Stimulated activated naive CD8-positive, alpha-beta T cell treated with anti-CD3 and anti-CD28 coated beads, Interleukin-15, amount 100 ng/mL, for 72 hours (primary cell): ENCODE data around the gene CDK5R1.

Experiments used
- ATAC-seq: fragments of 150-1000 bp; cut with Tn5 transposase; 2 replicates; pipeline ENCODE4 v1.10.0; 2021; ENCODE audit warnings: mild to moderate bottlenecking, moderate library complexity
- DNase-seq, 2 donors: peaks; one replicate each; pipeline ENCODE4 v3.0.0; 2021 to 2022
- H3K27ac Mint-ChIP-seq, 2 donors: one replicate each; pipeline ENCODE4 v1.8.0; 2022; ENCODE audit warnings: mild to moderate bottlenecking in 2 of 2, mixed read lengths in 2 of 2, moderate library complexity in 2 of 2
- H3K27me3 Mint-ChIP-seq: one replicate; pipeline ENCODE4 v1.8.0; 2022; ENCODE audit warnings: mixed read lengths
- H3K4me1 Mint-ChIP-seq: one replicate; pipeline ENCODE4 v1.8.0; 2022; ENCODE audit warnings: mild to moderate bottlenecking, mixed read lengths
- H3K4me3 Mint-ChIP-seq, 2 donors: one replicate each; pipeline ENCODE4 v1.8.0; 2022; ENCODE audit warnings: mild to moderate bottlenecking in 2 of 2, mixed read lengths in 2 of 2, moderate library complexity in 1 of 2
- H3K9me3 Mint-ChIP-seq, 2 donors: one replicate each; pipeline ENCODE4 v1.8.0; 2022; ENCODE audit warnings: mixed read lengths in 2 of 2

The CDK5R1 gene

GRCh38 chr17:32485261-32486110 lies 1.3 kb upstream of the CDK5R1 start:
- no peaks in the 10 kb centered on the region for H3K9me3 Mint-ChIP-seq
- peak overlapping the region; percentile 72 to 74 for H3K4me3 Mint-ChIP-seq
- H3K27me3 Mint-ChIP-seq = no peaks in the 10 kb centered on the region
- DNase-seq = no peak
- no peak for ATAC-seq
- H3K4me1 Mint-ChIP-seq = peaks cover 62% of the 10 kb centered on the region
- no peak overlapping the region for H3K27ac Mint-ChIP-seq

- H3K4me3 Mint-ChIP-seq = peak overlapping the region; percentile 72 to 74
- ATAC-seq = peak; percentile 79
- no peaks in the 10 kb centered on the region for H3K27me3 Mint-ChIP-seq
- no peak overlapping the region for H3K27ac Mint-ChIP-seq
- peak; percentile 66 to 72 for DNase-seq
- H3K4me1 Mint-ChIP-seq = peaks cover 69% of the 10 kb centered on the region
- H3K9me3 Mint-ChIP-seq = no peaks in the 10 kb centered on the region
Measured at GRCh38 chr17:32486111-32486700, 587 bp upstream of the CDK5R1 start.

GRCh38 chr17:32487473-32488176 lies 832 bp downstream of the CDK5R1 start:
- DNase-seq (peak; percentile 43), ATAC-seq (peak; percentile 60)
- Mint-ChIP-seq H3K27ac (peak overlapping the region; percentile 85 to 89), H3K4me1 (peaks cover 70% of the 10 kb centered on the region), H3K9me3 (no peaks in the 10 kb centered on the region), H3K27me3 (no peaks in the 10 kb centered on the region), H3K4me3 (peak overlapping the region; percentile 89 to 98)

- peak overlapping the region in 1 of 2 donors; percentile 69 for H3K27ac Mint-ChIP-seq
- no peak for DNase-seq
- ATAC-seq = no peak
- H3K27me3 Mint-ChIP-seq = no peaks in the 10 kb centered on the region
- H3K9me3 Mint-ChIP-seq = no peaks in the 10 kb centered on the region
- H3K4me1 Mint-ChIP-seq = peaks cover 73% of the 10 kb centered on the region
- H3K4me3 Mint-ChIP-seq = peak overlapping the region; percentile 89 to 98
Measured at GRCh38 chr17:32488177-32488542, 1.4 kb downstream of the CDK5R1 start.

GRCh38 chr17:32488604-32489180 lies 1.9 kb downstream of the CDK5R1 start:
- peak overlapping the region; percentile 89 to 98 for H3K4me3 Mint-ChIP-seq
- peak overlapping the region in 1 of 2 donors; percentile 10 for H3K27ac Mint-ChIP-seq
- peaks cover 73% of the 10 kb centered on the region for H3K4me1 Mint-ChIP-seq
- DNase-seq (no peak), ATAC-seq (no peak)
- no peaks in the 10 kb centered on the region for H3K9me3 Mint-ChIP-seq
- H3K27me3 Mint-ChIP-seq = no peaks in the 10 kb centered on the region

GRCh38 chr17:32489320-32490100 lies 2.7 kb downstream of the CDK5R1 start:
- peak overlapping the region; percentile 47 to 68 for H3K27ac Mint-ChIP-seq
- ATAC-seq = no peak
- peaks cover 73% of the 10 kb centered on the region for H3K4me1 Mint-ChIP-seq
- H3K4me3 Mint-ChIP-seq = peak overlapping the region; percentile 89 to 98
- H3K9me3 Mint-ChIP-seq = no peaks in the 10 kb centered on the region
- no peaks in the 10 kb centered on the region for H3K27me3 Mint-ChIP-seq
- no peak for DNase-seq

- H3K27ac Mint-ChIP-seq = peak overlapping the region in 1 of 2 donors; percentile 72
- H3K9me3 Mint-ChIP-seq = no peaks in the 10 kb centered on the region
- no peaks in the 10 kb centered on the region for H3K27me3 Mint-ChIP-seq
- ATAC-seq (no peak), DNase-seq (peak in 1 of 2 donors; percentile 42)
- peaks cover 75% of the 10 kb centered on the region for H3K4me1 Mint-ChIP-seq
- H3K4me3 Mint-ChIP-seq = peak overlapping the region; percentile 89 to 98
Measured at GRCh38 chr17:32490101-32490482, 3.3 kb downstream of the CDK5R1 start.

- DNase-seq (peak; percentile 42 to 52), ATAC-seq (peak; percentile 39)
- H3K9me3 Mint-ChIP-seq = no peaks in the 10 kb centered on the region
Measured at GRCh38 chr17:32491371-32492263, 4.8 kb downstream of the CDK5R1 start.

GRCh38 chr17:32492264-32492589 lies 5.4 kb downstream of the CDK5R1 start:
- Mint-ChIP-seq H3K4me3 (peak overlapping the region; percentile 89 to 98), H3K27ac (peak overlapping the region; percentile 71 to 90), H3K9me3 (no peaks in the 10 kb centered on the region), H3K4me1 (peaks cover 90% of the 10 kb centered on the region), H3K27me3 (no peaks in the 10 kb centered on the region)
- no peak for DNase-seq
- no peak for ATAC-seq

More at GRCh38 chr17:32491371-32492263, 4.8 kb downstream of the CDK5R1 start:
- H3K4me3 Mint-ChIP-seq = peak overlapping the region; percentile 89 to 98
- peak overlapping the region; percentile 71 to 90 for H3K27ac Mint-ChIP-seq
- no peaks in the 10 kb centered on the region for H3K27me3 Mint-ChIP-seq
- peaks cover 85% of the 10 kb centered on the region for H3K4me1 Mint-ChIP-seq

- Mint-ChIP-seq H3K27me3 (no peaks in the 10 kb centered on the region), H3K4me3 (peak overlapping the region; percentile 51 to 62), H3K27ac (peak overlapping the region in 1 of 2 donors; percentile 3), H3K4me1 (peaks cover 89% of the 10 kb centered on the region), H3K9me3 (no peaks in the 10 kb centered on the region)
- DNase-seq (no peak), ATAC-seq (no peak)
Measured at GRCh38 chr17:32492648-32493289, 6.0 kb downstream of the CDK5R1 start.

GRCh38 chr17:32493571-32493970 lies 6.8 kb downstream of the CDK5R1 start:
- no peaks in the 10 kb centered on the region for H3K9me3 Mint-ChIP-seq
- peak overlapping the region in 1 of 2 donors; percentile 15 for H3K4me3 Mint-ChIP-seq
- no peak for ATAC-seq
- H3K27me3 Mint-ChIP-seq = no peaks in the 10 kb centered on the region
- peak overlapping the region in 1 of 2 donors; percentile 61 for H3K27ac Mint-ChIP-seq
- H3K4me1 Mint-ChIP-seq = peaks cover 89% of the 10 kb centered on the region
- no peak for DNase-seq

- peak overlapping the region in 1 of 2 donors; percentile 61 for H3K27ac Mint-ChIP-seq
- no peaks in the 10 kb centered on the region for H3K9me3 Mint-ChIP-seq
- DNase-seq = no peak
- peaks cover 86% of the 10 kb centered on the region for H3K4me1 Mint-ChIP-seq
- peak overlapping the region; percentile 25 to 32 for H3K4me3 Mint-ChIP-seq
- no peak for ATAC-seq
- H3K27me3 Mint-ChIP-seq = no peaks in the 10 kb centered on the region
Measured at GRCh38 chr17:32493976-32494513, 7.3 kb downstream of the CDK5R1 start.

GRCh38 chr17:32494621-32495358 lies 8.0 kb downstream of the CDK5R1 start:
- peaks cover 78% of the 10 kb centered on the region for H3K4me1 Mint-ChIP-seq

More at GRCh38 chr17:32494621-32495358, 8.0 kb downstream of the CDK5R1 start:
- Mint-ChIP-seq H3K27ac (no peak overlapping the region), H3K4me3 (peak overlapping the region in 1 of 2 donors; percentile 32), H3K27me3 (no peaks in the 10 kb centered on the region), H3K9me3 (no peaks in the 10 kb centered on the region)
- ATAC-seq (peak; percentile 22), DNase-seq (no peak)
